ENCODE data around the gene TMEM167A. TPM values are rescaled to one million over a fixed set of nuclear protein-coding genes. Genes with fewer than 3 reads are reported as not detected.

TMEM167A gene
- total and polyA plus RNA-seq, 2 of the 8 experiments (the other 6 are each of a cell fraction or from before 2014, with no cell fraction given) = 50.6 to 178 TPM

DNA sequence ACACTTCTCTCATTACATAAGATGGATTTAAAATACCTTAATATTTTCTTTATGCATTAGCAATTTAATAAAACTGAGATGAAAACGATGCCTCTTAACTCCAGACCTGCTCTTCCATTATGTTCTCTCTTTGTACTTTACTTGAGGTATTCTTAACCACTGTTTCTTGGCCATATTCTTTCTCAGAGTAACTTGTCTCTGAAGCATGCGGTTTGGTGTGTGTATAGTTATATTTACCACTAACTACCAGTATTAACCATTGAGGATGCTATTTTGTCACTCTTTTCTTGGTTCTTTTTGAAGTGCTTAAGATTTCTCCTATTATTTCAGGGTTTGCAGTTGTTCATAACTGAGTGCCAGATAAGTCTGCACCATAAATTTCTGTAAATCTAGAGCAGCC is 17.9 kb downstream of the TMEM167A start:
- Histone ChIP-seq H3K79me2 (ENCODE audit: control insufficient read depth in 1 of 2, insufficient read depth in 2 of 2, low read length in 2 of 2) (peaks cover 0 to 31% of the 10 kb centered on the region in 2 experiments; a peak in 3 of 4 replicates), H3K4me1 (replicated peaks in 1 of 4; ENCODE audit: control insufficient read depth in 3 of 4, insufficient read depth in 4 of 4, low read length in 3 of 4) (no peaks in the 10 kb centered on the region), H3K27ac (ENCODE audit: low read depth, low read length) (no peak overlapping the region), H4K20me1 (replicated peaks in 1 of 2; ENCODE audit: control insufficient read depth in 1 of 2, insufficient read depth in 2 of 2, low read length in 2 of 2) (no peaks in the 10 kb centered on the region), H2AK5ac (ENCODE audit: low read depth, low read length) (no peak overlapping the region), H3K18ac (ENCODE audit: extremely low read depth, low read length) (no peak overlapping the region), H2BK12ac (ENCODE audit: low read depth, low read length) (no peak overlapping the region), H2BK15ac (ENCODE audit: low read length) (no peak overlapping the region), H2AFZ (ENCODE audit: low read length) (no peak overlapping the region), H3K14ac (ENCODE audit: insufficient read length) (no peak overlapping the region), H3K23ac (ENCODE audit: insufficient read length) (no peak overlapping the region), H2BK20ac (ENCODE audit: low read length) (no peak overlapping the region), H4K91ac (replicated peaks; ENCODE audit: insufficient read length, low read length) (no peak overlapping the region), H2BK5ac (ENCODE audit: low read depth, low read length) (no peak overlapping the region), H3K9ac (replicated peaks in 1 of 4; ENCODE audit: extremely low read depth in 1 of 4, low read depth in 3 of 4, low read length in 3 of 4) (no peak overlapping the region), H3K4me3 (ENCODE audit: extremely low read depth in 1 of 4, insufficient read depth in 2 of 4, low read depth in 3 of 4, low read length in 4 of 4) (no peak overlapping the region), H4K8ac (ENCODE audit: extremely low read depth, insufficient read depth, low read length) (no peak overlapping the region), H3K4me2 (ENCODE audit: insufficient read depth in 1 of 2, low read depth in 2 of 2, low read length in 2 of 2) (no peak overlapping the region), H3K79me1 (ENCODE audit: low read depth, low read length) (no peaks in the 10 kb centered on the region), H4K5ac (ENCODE audit: insufficient read length, low read depth, low read length) (no peak overlapping the region), H3K9me3 (ENCODE audit: insufficient read depth in 2 of 2, low read depth in 1 of 2, low read length in 1 of 2) (no peaks in the 10 kb centered on the region), H3K4ac (replicated peaks; ENCODE audit: insufficient read length, low read depth, low read length) (no peak overlapping the region), H3K56ac (replicated peaks; ENCODE audit: insufficient read length, low read depth, low read length) (no peak overlapping the region), H2BK120ac (replicated peaks; ENCODE audit: low read depth, low read length) (no peak overlapping the region), H3K23me2 (ENCODE audit: low read depth, low read length) (no peaks in the 10 kb centered on the region), H3K36me3 (ENCODE audit: control insufficient read depth in 2 of 4, insufficient read depth in 4 of 4, low read length in 3 of 4) (peaks cover 0 to 33% (median 8%) of the 10 kb centered on the region in 4 experiments; a peak in 5 of 8 replicates), H3K27me3 (replicated peaks in 1 of 4; ENCODE audit: control insufficient read depth in 3 of 4, extremely low read depth in 1 of 4, insufficient read depth in 3 of 4, low read length in 3 of 4) (no peaks in the 10 kb centered on the region)
- ChIA-PET POLR2A (ENCODE audit: partially characterized antibody) (interaction anchor here (2.1 to 2.8 kb wide), 2 partner anchors 8 to 17 kb away, joined by 10 read pairs; partner anchors contain the start of genes TMEM167A and XRCC4), CTCF (ENCODE audit: partially characterized antibody) (interaction anchor here (1.0 kb wide), 1 partner anchor 747 kb away, joined by 3 read pairs; no protein-coding TSS in a partner anchor)
- 88% methylated on average over 2 of the region's 2 CpGs; no CpG with 5 or more reads in 1 of the 2 experiments for whole genome bisulfite sequencing, 2 experiments (ENCODE audit: extremely low coverage in 1 of 2, insufficient coverage in 1 of 2, insufficient read length in 1 of 2, insufficient replicate concordance in 2 of 2, low coverage in 1 of 2, low lambda C conversion rate in 2 of 2, missing lambda C conversion rate in 1 of 2)
- TF ChIP-seq SIX5 (IDR thresholded peaks at IDR 0.05; ENCODE audit: low read depth, low read length) = no peak
- no peak for TF ChIP-seq HDAC6 (IDR thresholded peaks at IDR 0.05; ENCODE audit: low read depth, low read length)
- TF ChIP-seq, protein P1, sequence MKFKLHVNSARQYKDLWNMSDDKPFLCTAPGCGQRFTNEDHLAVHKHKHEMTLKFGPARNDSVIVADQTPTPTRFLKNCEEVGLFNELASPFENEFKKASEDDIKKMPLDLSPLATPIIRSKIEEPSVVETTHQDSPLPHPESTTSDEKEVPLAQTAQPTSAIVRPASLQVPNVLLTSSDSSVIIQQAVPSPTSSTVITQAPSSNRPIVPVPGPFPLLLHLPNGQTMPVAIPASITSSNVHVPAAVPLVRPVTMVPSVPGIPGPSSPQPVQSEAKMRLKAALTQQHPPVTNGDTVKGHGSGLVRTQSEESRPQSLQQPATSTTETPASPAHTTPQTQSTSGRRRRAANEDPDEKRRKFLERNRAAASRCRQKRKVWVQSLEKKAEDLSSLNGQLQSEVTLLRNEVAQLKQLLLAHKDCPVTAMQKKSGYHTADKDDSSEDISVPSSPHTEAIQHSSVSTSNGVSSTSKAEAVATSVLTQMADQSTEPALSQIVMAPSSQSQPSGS (IDR thresholded peaks at IDR 0.05; ENCODE audit: low read length) = no peak
- no peak for TF ChIP-seq TBP (IDR thresholded peaks at IDR 0.05; ENCODE audit: low read depth, low read length)
- TF ChIP-seq YY1 (IDR thresholded peaks at IDR 0.05; ENCODE audit: low read depth, low read length) = no peak
- TF ChIP-seq PHF8 (conservative IDR thresholded peaks at IDR 0.05; ENCODE audit: low read depth, low read length) = no peak
- no peak for TF ChIP-seq CHD2 (IDR thresholded peaks at IDR 0.05; ENCODE audit: low read length)
- TF ChIP-seq SIRT6 (IDR thresholded peaks at IDR 0.05; ENCODE audit: low read length) = no peak
- TF ChIP-seq, protein P2, sequence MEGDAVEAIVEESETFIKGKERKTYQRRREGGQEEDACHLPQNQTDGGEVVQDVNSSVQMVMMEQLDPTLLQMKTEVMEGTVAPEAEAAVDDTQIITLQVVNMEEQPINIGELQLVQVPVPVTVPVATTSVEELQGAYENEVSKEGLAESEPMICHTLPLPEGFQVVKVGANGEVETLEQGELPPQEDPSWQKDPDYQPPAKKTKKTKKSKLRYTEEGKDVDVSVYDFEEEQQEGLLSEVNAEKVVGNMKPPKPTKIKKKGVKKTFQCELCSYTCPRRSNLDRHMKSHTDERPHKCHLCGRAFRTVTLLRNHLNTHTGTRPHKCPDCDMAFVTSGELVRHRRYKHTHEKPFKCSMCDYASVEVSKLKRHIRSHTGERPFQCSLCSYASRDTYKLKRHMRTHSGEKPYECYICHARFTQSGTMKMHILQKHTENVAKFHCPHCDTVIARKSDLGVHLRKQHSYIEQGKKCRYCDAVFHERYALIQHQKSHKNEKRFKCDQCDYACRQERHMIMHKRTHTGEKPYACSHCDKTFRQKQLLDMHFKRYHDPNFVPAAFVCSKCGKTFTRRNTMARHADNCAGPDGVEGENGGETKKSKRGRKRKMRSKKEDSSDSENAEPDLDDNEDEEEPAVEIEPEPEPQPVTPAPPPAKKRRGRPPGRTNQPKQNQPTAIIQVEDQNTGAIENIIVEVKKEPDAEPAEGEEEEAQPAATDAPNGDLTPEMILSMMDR (IDR thresholded peaks at IDR 0.05; ENCODE audit: control extremely low read depth in 1 of 3, insufficient read depth in 1 of 3, low read depth in 1 of 3, low read length in 3 of 3) = no peak
- no peak for FAIRE-seq
- DNase-seq (ENCODE audit: low read depth in 1 of 2, low spot score in 2 of 2) = no peak

All from H1 (cell line).